HG03175 (cell line): ENCODE results near the gene TMOD3.
A peak's percentile ranks its signal among the peaks of the same experiment; 100 is the strongest.

Experiments
- ATAC-seq: cut with Tn5 transposase; IDR thresholded peaks from one replicate; pipeline ENCODE4 v1.9.1; 2021; ENCODE audit warnings: mild to moderate bottlenecking, moderate library complexity; ENCODE audit not compliant: unreplicated experiment

Gene TMOD3

GRCh38 chr15:51825698-51826097, 3.8 kb upstream of the TMOD3 start:
- ATAC-seq: no peak

GRCh38 chr15:51828621-51829375, 655 bp upstream of the TMOD3 start:
- ATAC-seq: no peak

- no peak for ATAC-seq
These were observed 888 bp downstream of the TMOD3 start for GRCh38 chr15:51830276-51830806.

- no peak for ATAC-seq
These were observed 4.3 kb downstream of the TMOD3 start for GRCh38 chr15:51833772-51834171.

GRCh38 chr15:51837792-51838251, 8.4 kb downstream of the TMOD3 start:
- ATAC-seq: peak; percentile 89

GRCh38 chr15:51838270-51838669, 8.8 kb downstream of the TMOD3 start:
- no peak for ATAC-seq

GRCh38 chr15:51840692-51841091, 11.2 kb downstream of the TMOD3 start:
- no peak for ATAC-seq

GRCh38 chr15:51841406-51842040, 12.1 kb downstream of the TMOD3 start:
- no peak for ATAC-seq

- ATAC-seq: no peak
These were observed 12.8 kb downstream of the TMOD3 start for GRCh38 chr15:51842265-51842664.

GRCh38 chr15:51842852-51843737, 13.6 kb downstream of the TMOD3 start:
- ATAC-seq: peak; percentile 45

- no peak for ATAC-seq
These were observed 15.4 kb downstream of the TMOD3 start for GRCh38 chr15:51844747-51845426.

- ATAC-seq: no peak
These were observed 16.6 kb downstream of the TMOD3 start for GRCh38 chr15:51846066-51846462.

- ATAC-seq: no peak
These were observed 17.2 kb downstream of the TMOD3 start for GRCh38 chr15:51846463-51847230.

GRCh38 chr15:51848811-51849210, 19.4 kb downstream of the TMOD3 start:
- no peak for ATAC-seq

GRCh38 chr15:51849860-51850259, 20.4 kb downstream of the TMOD3 start:
- no peak for ATAC-seq

GRCh38 chr15:51853998-51854397, 24.5 kb downstream of the TMOD3 start:
- ATAC-seq: no peak

GRCh38 chr15:51855612-51856011, 26.2 kb downstream of the TMOD3 start:
- no peak for ATAC-seq

GRCh38 chr15:51856714-51857380, 27.4 kb downstream of the TMOD3 start:
- no peak for ATAC-seq
